Neural progenitor cell (in vitro differentiated cells): ENCODE measurements around the gene B3GNT5.

Experiments
- EZH2 ChIP-seq: fragments of 200-600 bp; sonication (generic); IDR thresholded peaks from 2 replicates; pipeline ENCODE4 v1.6.1; 2017; ENCODE audit warnings: antibody characterized with exemption, mild to moderate bottlenecking, moderate library complexity
- TF ChIP-seq, protein P1 (sequence below): fragments of 200-600 bp; sonication (generic); IDR thresholded peaks from 2 replicates; pipeline ENCODE4 v1.5.1; 2017; ENCODE audit warnings: antibody characterized with exemption, mild to moderate bottlenecking

DNA sequence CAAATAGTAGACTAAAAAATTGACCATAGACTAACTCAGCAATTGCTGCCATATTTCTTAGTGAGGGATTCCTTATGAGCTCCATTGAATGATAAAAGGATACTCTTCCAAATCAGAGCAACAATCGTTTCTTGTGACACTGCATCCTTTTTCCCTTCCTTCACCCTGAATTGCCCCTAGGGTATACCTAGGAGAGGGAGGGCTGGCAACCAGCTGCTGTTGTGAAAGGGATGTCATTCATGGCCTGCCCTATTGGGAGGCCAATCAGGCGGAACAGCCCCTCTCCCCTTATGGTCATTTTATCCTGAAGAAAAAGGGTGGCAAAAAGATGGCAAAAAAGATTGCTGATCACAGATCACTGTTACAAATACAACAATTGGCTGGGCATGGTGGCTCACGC, 26.3 kb downstream of the B3GNT5 start:
- TF ChIP-seq, protein P1, sequence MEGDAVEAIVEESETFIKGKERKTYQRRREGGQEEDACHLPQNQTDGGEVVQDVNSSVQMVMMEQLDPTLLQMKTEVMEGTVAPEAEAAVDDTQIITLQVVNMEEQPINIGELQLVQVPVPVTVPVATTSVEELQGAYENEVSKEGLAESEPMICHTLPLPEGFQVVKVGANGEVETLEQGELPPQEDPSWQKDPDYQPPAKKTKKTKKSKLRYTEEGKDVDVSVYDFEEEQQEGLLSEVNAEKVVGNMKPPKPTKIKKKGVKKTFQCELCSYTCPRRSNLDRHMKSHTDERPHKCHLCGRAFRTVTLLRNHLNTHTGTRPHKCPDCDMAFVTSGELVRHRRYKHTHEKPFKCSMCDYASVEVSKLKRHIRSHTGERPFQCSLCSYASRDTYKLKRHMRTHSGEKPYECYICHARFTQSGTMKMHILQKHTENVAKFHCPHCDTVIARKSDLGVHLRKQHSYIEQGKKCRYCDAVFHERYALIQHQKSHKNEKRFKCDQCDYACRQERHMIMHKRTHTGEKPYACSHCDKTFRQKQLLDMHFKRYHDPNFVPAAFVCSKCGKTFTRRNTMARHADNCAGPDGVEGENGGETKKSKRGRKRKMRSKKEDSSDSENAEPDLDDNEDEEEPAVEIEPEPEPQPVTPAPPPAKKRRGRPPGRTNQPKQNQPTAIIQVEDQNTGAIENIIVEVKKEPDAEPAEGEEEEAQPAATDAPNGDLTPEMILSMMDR, result no peak
- TF ChIP-seq EZH2, result no peak
